H1 (cell line): Measurements from ENCODE around the gene PRKN. TPM values are rescaled to one million over a fixed set of nuclear protein-coding genes. Genes with fewer than 3 reads are reported as not detected.

ENCODE experiments used
- CTCF ChIA-PET: fragments of 300-600 bp; sonication (Branson Sonifier 250); formaldehyde crosslinking; loops from one replicate; lab custom pipeline; 2021; ENCODE audit not compliant: partially characterized antibody; lab: Charles Lee
- POLR2A ChIA-PET: fragments of 300-600 bp; sonication (Branson Sonifier 250); formaldehyde crosslinking; loops from one replicate; lab custom pipeline; 2021; ENCODE audit warnings: inconsistent platforms; ENCODE audit not compliant: partially characterized antibody; lab: Charles Lee
- DNase-seq, 2 experiments: peaks; one replicate each; pipeline versions ENCODE4 v3.0.0 to v3.0.0-alpha.2; 2010 to 2022; ENCODE audit warnings: low spot score in 2 of 2, low read depth in 1 of 2, mixed read lengths in 1 of 2
- FAIRE-seq: peaks from 2 replicates; lab custom pipeline; 2011; peaks lifted over from hg19 to GRCh38; lab: Jason Lieb, UNC
- H2AFZ ChIP-seq: 2 replicates; pipeline ENCODE4 v1.8.1; 2012; ENCODE audit warnings: low read length, inconsistent platforms
- H2AK5ac ChIP-seq: 2 replicates; pipeline ENCODE4 v1.6.1; 2013; ENCODE audit warnings: low read depth, low read length
- H2BK120ac ChIP-seq: replicated peaks from 2 replicates; pipeline ENCODE3; 2013; ENCODE audit warnings: low read depth, low read length, inconsistent platforms
- H2BK12ac ChIP-seq: 2 replicates; pipeline ENCODE4 v1.6.1; 2013; ENCODE audit warnings: low read depth, low read length
- H2BK15ac ChIP-seq: 2 replicates; pipeline ENCODE4 v1.6.1; 2013; ENCODE audit warnings: low read length
- H2BK20ac ChIP-seq: 2 replicates; pipeline ENCODE4 v1.6.1; 2013; ENCODE audit warnings: low read length
- H2BK5ac ChIP-seq: 2 replicates; pipeline ENCODE4 v1.6.1; 2013; ENCODE audit warnings: low read depth, low read length
- H3K14ac ChIP-seq: 2 replicates; pipeline ENCODE4 v1.6.1; 2013; ENCODE audit warnings: inconsistent platforms; ENCODE audit not compliant: insufficient read length
- H3K18ac ChIP-seq: 2 replicates; pipeline ENCODE4 v1.6.1; 2013; ENCODE audit warnings: low read length; ENCODE audit errors: extremely low read depth
- H3K23ac ChIP-seq: 2 replicates; pipeline ENCODE4 v1.6.1; 2013; ENCODE audit warnings: inconsistent platforms; ENCODE audit not compliant: insufficient read length
- H3K23me2 ChIP-seq: 2 replicates; pipeline ENCODE4 v1.6.1; 2013; ENCODE audit warnings: low read depth, low read length
- H3K27ac ChIP-seq: 2 replicates; pipeline ENCODE4 v1.6.1; 2011; ENCODE audit warnings: low read depth, low read length, inconsistent platforms
- H3K27me3 ChIP-seq, 4 experiments: replicated peaks in 1 of 4; 1 replicate in 1 of 4; 2 replicates in 3 of 4; pipeline versions ENCODE4 v1.6.1 to v1.8.1; 2011 to 2013; ENCODE audit warnings: low read length in 3 of 4, mild to moderate bottlenecking in 3 of 4, inconsistent platforms in 2 of 4, mixed read lengths in 2 of 4, moderate library complexity in 1 of 4; ENCODE audit not compliant: control insufficient read depth in 3 of 4, insufficient read depth in 3 of 4; ENCODE audit errors: extremely low read depth in 1 of 4
- H3K36me3 ChIP-seq, 4 experiments: 2 replicates each; pipeline versions ENCODE4 v1.6.1 to v1.8.1; 2011 to 2013; ENCODE audit warnings: mild to moderate bottlenecking in 4 of 4, low read length in 3 of 4, moderate library complexity in 2 of 4, control low read depth in 1 of 4, inconsistent platforms in 1 of 4; ENCODE audit not compliant: insufficient read depth in 4 of 4, control insufficient read depth in 2 of 4
- H3K4ac ChIP-seq: replicated peaks from 2 replicates; pipeline ENCODE3; 2013; ENCODE audit warnings: low read length, low read depth, mixed read lengths, inconsistent platforms; ENCODE audit not compliant: insufficient read length
- H3K4me1 ChIP-seq, 4 experiments: replicated peaks in 1 of 4; 1 replicate in 1 of 4; 2 replicates in 3 of 4; pipeline versions ENCODE4 v1.6.1 to v1.8.1; 2011 to 2013; ENCODE audit warnings: low read length in 3 of 4, inconsistent platforms in 2 of 4, mixed read lengths in 1 of 4; ENCODE audit not compliant: insufficient read depth in 4 of 4, control insufficient read depth in 3 of 4
- H3K4me2 ChIP-seq, 2 experiments: 2 replicates each; pipeline versions ENCODE4 v1.6.1 to v1.8.1; 2011 to 2013; ENCODE audit warnings: low read depth in 2 of 2, low read length in 2 of 2, control low read depth in 1 of 2, inconsistent platforms in 1 of 2, mild to moderate bottlenecking in 1 of 2; ENCODE audit not compliant: insufficient read depth in 1 of 2
- H3K4me3 ChIP-seq, 4 experiments: fragments of 200-600, 300-600 bp in 1 of 4; sonication (generic), shearing (Covaris generic), sonication (Bioruptor Twin) in 1 of 4; 2 replicates each; pipeline versions ENCODE4 v1.5.1 to v1.8.1; 2011 to 2016; ENCODE audit warnings: low read length in 4 of 4, low read depth in 3 of 4, control low read depth in 2 of 4, inconsistent platforms in 2 of 4, mild to moderate bottlenecking in 2 of 4, mixed read lengths in 1 of 4, moderate library complexity in 1 of 4; ENCODE audit not compliant: insufficient read depth in 2 of 4; ENCODE audit errors: extremely low read depth in 1 of 4
- H3K56ac ChIP-seq: replicated peaks from 2 replicates; pipeline ENCODE3; 2013; ENCODE audit warnings: low read depth, mild to moderate bottlenecking, mixed read lengths, low read length, inconsistent platforms; ENCODE audit not compliant: insufficient read length
- H3K79me1 ChIP-seq: 2 replicates; pipeline ENCODE4 v1.6.1; 2013; ENCODE audit warnings: low read depth, low read length, control low read depth
- H3K79me2 ChIP-seq, 2 experiments: 2 replicates each; pipeline versions ENCODE4 v1.6.1 to v1.8.1; 2012 to 2013; ENCODE audit warnings: low read length in 2 of 2, mild to moderate bottlenecking in 2 of 2, inconsistent platforms in 1 of 2; ENCODE audit not compliant: insufficient read depth in 2 of 2, control insufficient read depth in 1 of 2
- H3K9ac ChIP-seq, 4 experiments: replicated peaks in 1 of 4; 1 replicate in 1 of 4; 2 replicates in 3 of 4; pipeline versions ENCODE4 v1.6.1 to v1.8.1; 2011 to 2013; ENCODE audit warnings: low read depth in 3 of 4, low read length in 3 of 4, control low read depth in 2 of 4, mild to moderate bottlenecking in 2 of 4, moderate library complexity in 2 of 4, inconsistent platforms in 1 of 4; ENCODE audit errors: extremely low read depth in 1 of 4
- H3K9me3 ChIP-seq, 2 experiments: 2 replicates each; pipeline versions ENCODE4 v1.6.1 to v1.8.1; 2012 to 2013; ENCODE audit warnings: mild to moderate bottlenecking in 2 of 2, moderate library complexity in 2 of 2, control low read depth in 1 of 2, inconsistent platforms in 1 of 2, low read depth in 1 of 2, low read length in 1 of 2, mixed read lengths in 1 of 2; ENCODE audit not compliant: insufficient read depth in 2 of 2
- H4K20me1 ChIP-seq, 2 experiments: replicated peaks in 1 of 2; 2 replicates each; pipeline versions ENCODE3 to v1.8.1; 2011 to 2013; ENCODE audit warnings: inconsistent platforms in 2 of 2, low read length in 2 of 2, mild to moderate bottlenecking in 1 of 2; ENCODE audit not compliant: insufficient read depth in 2 of 2, control insufficient read depth in 1 of 2
- H4K5ac ChIP-seq: 2 replicates; pipeline ENCODE4 v1.6.1; 2013; ENCODE audit warnings: low read length, low read depth, mixed read lengths, inconsistent platforms; ENCODE audit not compliant: insufficient read length
- H4K8ac ChIP-seq: 2 replicates; pipeline ENCODE4 v1.8.0; 2013; ENCODE audit warnings: mild to moderate bottlenecking, moderate library complexity, low read length, inconsistent platforms; ENCODE audit not compliant: insufficient read depth; ENCODE audit errors: extremely low read depth
- H4K91ac ChIP-seq: replicated peaks from 2 replicates; pipeline ENCODE3; 2013; ENCODE audit warnings: low read length, mixed read lengths, inconsistent platforms; ENCODE audit not compliant: insufficient read length
- BACH1 ChIP-seq: IDR thresholded peaks from 2 replicates; pipeline ENCODE4 v1.6.1; 2012; ENCODE audit warnings: low read length, improper control_type of control experiment
- CHD1 ChIP-seq: IDR thresholded peaks from 2 replicates; pipeline ENCODE4 v1.6.1; 2012; ENCODE audit warnings: low read depth, low read length, improper control_type of control experiment
- CREB1 ChIP-seq: IDR thresholded peaks from 2 replicates; pipeline ENCODE4 v1.6.1; 2012; ENCODE audit warnings: inconsistent platforms
- EZH2 ChIP-seq: fragments of 200-600 bp; sonication (generic); IDR thresholded peaks from 2 replicates; pipeline ENCODE4 v1.7.1; 2012; ENCODE audit warnings: low read depth, mild to moderate bottlenecking, moderate library complexity, low read length, inconsistent platforms; ENCODE audit not compliant: severe bottlenecking
- KDM1A ChIP-seq: fragments of 200-600, 300-600 bp; sonication (generic); IDR thresholded peaks from 2 replicates; pipeline ENCODE4 v1.7.1; 2016; ENCODE audit warnings: mild to moderate bottlenecking, low read length, borderline replicate concordance
- SAP30 ChIP-seq: fragments of 300-600 bp; sonication (generic); IDR thresholded peaks from 2 replicates; pipeline ENCODE4 v1.7.1; 2012; ENCODE audit warnings: low read length, moderate library complexity, mild to moderate bottlenecking, inconsistent platforms; ENCODE audit not compliant: insufficient read depth, insufficient replicate concordance
- SRF ChIP-seq: IDR thresholded peaks from 2 replicates; pipeline ENCODE4 v1.6.1; 2011; ENCODE audit warnings: mild to moderate bottlenecking, low read depth, low read length, moderate library complexity
- SUZ12 ChIP-seq: fragments of 200-600 bp; sonication (generic); IDR thresholded peaks from 2 replicates; pipeline ENCODE4 v1.6.1; 2012; ENCODE audit warnings: mild to moderate bottlenecking, inconsistent platforms, low read length, moderate library complexity, mixed read lengths
- TAF7 ChIP-seq: optimal IDR thresholded peaks from 2 replicates; pipeline ENCODE3; 2011; ENCODE audit warnings: low read depth, mild to moderate bottlenecking, inconsistent platforms, low read length, moderate library complexity, borderline replicate concordance
- TCF12 ChIP-seq: IDR thresholded peaks from 2 replicates; pipeline ENCODE4 v1.6.1; 2011; ENCODE audit warnings: low read depth, mild to moderate bottlenecking, low read length
- WGBS, 2 experiments: shearing (Covaris generic) in 1 of 2; methylation state at CpG; one replicate each; pipeline versions ENCODE4 v1.1.6 to v1.1.7; 2013 to 2015; ENCODE audit warnings: low lambda C conversion rate in 2 of 2, mixed read lengths in 2 of 2, inconsistent platforms in 1 of 2, low coverage in 1 of 2, missing lambda C conversion rate in 1 of 2; ENCODE audit not compliant: insufficient replicate concordance in 2 of 2, insufficient coverage in 1 of 2, insufficient read length in 1 of 2; ENCODE audit errors: extremely low coverage in 1 of 2, missing lambda C conversion rate in 1 of 2; 5-methylcytosine and 5-hydroxymethylcytosine counted together
- polyA plus RNA-seq, 7 experiments: library from polyadenylated mRNA; depleted of rRNA in 3 of 7; stranded (reverse) in 5 of 7; unstranded in 2 of 7; fragments of >200 nt in 5 of 7; fragments of 200-250 nt in 2 of 7; gene quantifications; 1 replicate in 5 of 7; 2 replicates in 1 of 7; 4 replicates in 1 of 7; pipeline versions ENCODE4 v1.2.1 to v1.2.3, GENCODE V29; 2011 to 2013; ENCODE audit warnings: missing spikeins in 2 of 7, mixed read lengths in 2 of 7
- total RNA-seq: library from RNA; stranded (reverse); fragmentation: NEBNext Ultra II Directional; extraction: Animal tissue kit (Norgen Biotek cat#: 25700); gene quantifications from 2 replicates; pipeline ENCODE4 v1.2.1, GENCODE V29; 2021
- TF ChIP-seq, protein P1 (sequence below), 3 experiments: IDR thresholded peaks; 1 replicate in 2 of 3; 2 replicates in 1 of 3; pipeline versions ENCODE4 v1.5.1 to v1.6.1; 2011; ENCODE audit warnings: low read length in 3 of 3, mild to moderate bottlenecking in 3 of 3, inconsistent platforms in 2 of 3, low read depth in 1 of 3, moderate library complexity in 1 of 3; ENCODE audit not compliant: insufficient read depth in 1 of 3; ENCODE audit errors: control extremely low read depth in 1 of 3

The PRKN gene
- total and polyA plus RNA-seq, 2 of the 8 experiments (the other 6 are each of a cell fraction or from before 2014, with no cell fraction given): 0.13 to 0.29 TPM

DNA sequence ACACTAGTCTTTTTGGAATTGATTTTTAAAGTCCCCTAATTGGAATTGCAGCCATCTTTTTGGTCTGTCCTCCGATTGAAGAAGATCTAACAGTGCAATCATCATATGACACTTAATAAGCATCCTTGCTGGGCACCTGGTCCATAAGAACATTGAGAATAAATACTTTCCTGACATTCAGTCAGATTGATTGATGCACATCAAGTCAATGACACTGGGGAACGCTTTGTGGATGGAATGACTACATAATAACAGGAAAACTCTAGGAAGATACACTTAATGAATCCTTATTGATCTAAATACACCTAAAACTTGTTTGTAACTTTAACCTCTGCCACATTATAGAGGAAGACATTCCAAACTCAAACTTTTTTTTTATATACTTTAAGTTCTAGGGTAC is 255.7 kb downstream of the PRKN start:
- 90% methylated on average over 2 of the region's 2 CpGs; no CpG with 5 or more reads in 1 of the 2 experiments for WGBS, 2 experiments
- H3K23me2 ChIP-seq: no peaks in the 10 kb centered on the region
- no peak overlapping the region for H3K23ac ChIP-seq
- H3K9ac ChIP-seq: no peak overlapping the region
- H3K4me3 ChIP-seq: no peak overlapping the region
- ChIA-PET CTCF (no interaction called here), POLR2A (no interaction called here)
- H2BK5ac ChIP-seq: no peak overlapping the region
- H3K79me2 ChIP-seq: no peaks in the 10 kb centered on the region
- H3K27me3 ChIP-seq: no peaks in the 10 kb centered on the region
- no peak overlapping the region for H3K4me2 ChIP-seq
- no peak overlapping the region for H3K4ac ChIP-seq
- no peaks in the 10 kb centered on the region for H3K36me3 ChIP-seq
- H2BK15ac ChIP-seq: no peak overlapping the region
- H2BK20ac ChIP-seq: no peak overlapping the region
- H4K8ac ChIP-seq: no peak overlapping the region
- H2BK12ac ChIP-seq: no peak overlapping the region
- no peak overlapping the region for H3K56ac ChIP-seq
- H3K79me1 ChIP-seq: no peaks in the 10 kb centered on the region
- H3K4me1 ChIP-seq: no peaks in the 10 kb centered on the region
- no peak overlapping the region for H3K14ac ChIP-seq
- H4K20me1 ChIP-seq: peaks cover 0 to 1% of the 10 kb centered on the region in 2 experiments
- no peak overlapping the region for H4K5ac ChIP-seq
- DNase-seq (no peak), FAIRE-seq (no peak)
- H4K91ac ChIP-seq: no peak overlapping the region
- H2AK5ac ChIP-seq: no peak overlapping the region
- H2AFZ ChIP-seq: no peak overlapping the region
- no peaks in the 10 kb centered on the region for H3K9me3 ChIP-seq
- H3K18ac ChIP-seq: no peak overlapping the region
- H3K27ac ChIP-seq: no peak overlapping the region
- H2BK120ac ChIP-seq: no peak overlapping the region
- TF ChIP-seq CHD1: no peak
- TF ChIP-seq CREB1: no peak
- TF ChIP-seq, protein P1, sequence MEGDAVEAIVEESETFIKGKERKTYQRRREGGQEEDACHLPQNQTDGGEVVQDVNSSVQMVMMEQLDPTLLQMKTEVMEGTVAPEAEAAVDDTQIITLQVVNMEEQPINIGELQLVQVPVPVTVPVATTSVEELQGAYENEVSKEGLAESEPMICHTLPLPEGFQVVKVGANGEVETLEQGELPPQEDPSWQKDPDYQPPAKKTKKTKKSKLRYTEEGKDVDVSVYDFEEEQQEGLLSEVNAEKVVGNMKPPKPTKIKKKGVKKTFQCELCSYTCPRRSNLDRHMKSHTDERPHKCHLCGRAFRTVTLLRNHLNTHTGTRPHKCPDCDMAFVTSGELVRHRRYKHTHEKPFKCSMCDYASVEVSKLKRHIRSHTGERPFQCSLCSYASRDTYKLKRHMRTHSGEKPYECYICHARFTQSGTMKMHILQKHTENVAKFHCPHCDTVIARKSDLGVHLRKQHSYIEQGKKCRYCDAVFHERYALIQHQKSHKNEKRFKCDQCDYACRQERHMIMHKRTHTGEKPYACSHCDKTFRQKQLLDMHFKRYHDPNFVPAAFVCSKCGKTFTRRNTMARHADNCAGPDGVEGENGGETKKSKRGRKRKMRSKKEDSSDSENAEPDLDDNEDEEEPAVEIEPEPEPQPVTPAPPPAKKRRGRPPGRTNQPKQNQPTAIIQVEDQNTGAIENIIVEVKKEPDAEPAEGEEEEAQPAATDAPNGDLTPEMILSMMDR (IDR thresholded peaks at IDR 0.05; ENCODE audit: control extremely low read depth in 1 of 3, insufficient read depth in 1 of 3, low read depth in 1 of 3, low read length in 3 of 3): no peak
- no peak for TF ChIP-seq SUZ12
- TF ChIP-seq EZH2: no peak
- TF ChIP-seq KDM1A: no peak
- TF ChIP-seq TAF7: no peak
- no peak for TF ChIP-seq BACH1
- no peak for TF ChIP-seq SRF
- no peak for TF ChIP-seq TCF12
- no peak for TF ChIP-seq SAP30
